Activated B cell treated with CpG ODN at 0.5 μM for 24 hours (primary cell): ENCODE data around the gene TM4SF1. TPM values are rescaled to one million over a fixed set of nuclear protein-coding genes. Genes with fewer than 3 reads are reported as not detected.

Source experiments
- ATAC-seq: fragments of 200-7000 bp; cut with Tn5 transposase; one replicate; pipeline ENCODE4 v1.10.0; 2021; ENCODE audit warnings: low read depth, mild to moderate bottlenecking, moderate library complexity
- CTCF ChIA-PET: fragments of 350-600 bp; sonication (Branson Sonifier 250); formaldehyde crosslinking; loops from one replicate; lab custom pipeline; 2021; ENCODE audit warnings: antibody characterized with exemption; lab: Charles Lee
- POLR2A ChIA-PET: fragments of 350-600 bp; sonication (Branson Sonifier 250); formaldehyde crosslinking; loops from one replicate; lab custom pipeline; 2021; ENCODE audit warnings: antibody characterized with exemption; lab: Charles Lee
- DNase-seq: peaks from one replicate; pipeline ENCODE4 v3.0.0; 2022
- H3K27ac Mint-ChIP-seq: one replicate; pipeline ENCODE4 v1.8.0; 2020; ENCODE audit warnings: mixed read lengths
- H3K27me3 Mint-ChIP-seq: one replicate; pipeline ENCODE4 v1.8.0; 2021; ENCODE audit warnings: mixed read lengths
- H3K36me3 Mint-ChIP-seq: one replicate; pipeline ENCODE4 v1.8.0; 2021; ENCODE audit warnings: low read depth, mixed read lengths
- H3K4me1 Mint-ChIP-seq: one replicate; pipeline ENCODE4 v1.8.0; 2021; ENCODE audit warnings: mixed read lengths
- H3K4me3 Mint-ChIP-seq: one replicate; pipeline ENCODE4 v1.8.0; 2020; ENCODE audit warnings: mild to moderate bottlenecking, mixed read lengths
- H3K9me3 Mint-ChIP-seq: one replicate; pipeline ENCODE4 v1.8.0; 2020; ENCODE audit warnings: mixed read lengths
- CTCF ChIP-seq: fragments of 200-600 bp; IDR thresholded peaks from one replicate; pipeline ENCODE4 v1.8.0; 2022; ENCODE audit warnings: antibody characterized with exemption, mild to moderate bottlenecking
- intact Hi-C: fragments of 100-400 bp; cut with micrococcal nuclease; formaldehyde crosslinking; loops from one replicate; pipeline ENCODE4 v1.15.1; 2024
- total RNA-seq: library from RNA; stranded (reverse); gene quantifications from 2 replicates; pipeline ENCODE4 v1.2.3, GENCODE V29; 2022

The TM4SF1 gene
- total RNA-seq, 1 donor from 2014 or later, result not detected

- Mint-ChIP-seq H3K27me3 (peaks cover 5% of the 10 kb centered on the region), H3K27ac (no peak overlapping the region), H3K4me3 (no peak overlapping the region), H3K4me1 (no peaks in the 10 kb centered on the region), H3K36me3 (no peaks in the 10 kb centered on the region), H3K9me3 (no peaks in the 10 kb centered on the region)
- TF ChIP-seq CTCF, result no peak
- intact Hi-C loops, result no loop called here
- ATAC-seq, result no peak
- no peak for DNase-seq
- CTCF ChIA-PET, result no interaction called here
- POLR2A ChIA-PET, result no interaction called here
Measured at GRCh38 chr3:149390772-149391212, 13.3 kb upstream of the TM4SF1 start.

DNA sequence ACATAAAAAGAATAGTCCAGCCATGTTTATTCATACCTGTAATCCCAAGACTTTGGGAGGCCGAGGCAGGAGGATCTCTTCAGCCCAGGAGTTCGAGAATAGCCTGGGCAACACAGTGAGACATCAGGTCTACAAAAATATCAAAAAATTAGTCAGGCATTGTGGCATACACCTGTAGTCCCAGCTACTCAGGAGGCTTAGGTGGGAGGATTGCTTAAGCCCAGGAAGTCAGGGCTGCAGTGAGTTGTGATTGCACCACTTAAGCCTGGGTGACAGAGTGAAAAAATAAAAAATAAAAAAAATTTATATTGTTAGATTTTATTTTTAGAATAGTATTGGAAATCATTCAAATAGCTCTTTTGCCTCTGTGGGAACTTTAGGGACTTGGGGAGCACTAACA lies 12.8 kb upstream of the TM4SF1 start:
- Mint-ChIP-seq H3K9me3 (no peaks in the 10 kb centered on the region), H3K27ac (no peak overlapping the region), H3K4me3 (no peak overlapping the region), H3K27me3 (peaks cover 5% of the 10 kb centered on the region), H3K36me3 (no peaks in the 10 kb centered on the region), H3K4me1 (no peaks in the 10 kb centered on the region)
- CTCF ChIA-PET, result no interaction called here
- ATAC-seq (no peak), DNase-seq (no peak)
- intact Hi-C loops, result no loop called here
- POLR2A ChIA-PET, result no interaction called here
- TF ChIP-seq CTCF, result no peak

GRCh38 chr3:149388531-149389417 lies 11.3 kb upstream of the TM4SF1 start:
- intact Hi-C loops, result no loop called here
- POLR2A ChIA-PET, result no interaction called here
- no peak overlapping the region for H3K4me3 Mint-ChIP-seq
- ATAC-seq (no peak), DNase-seq (no peak)
- no peaks in the 10 kb centered on the region for H3K36me3 Mint-ChIP-seq
- CTCF ChIA-PET, result no interaction called here
- no peaks in the 10 kb centered on the region for H3K4me1 Mint-ChIP-seq
- peaks cover 5% of the 10 kb centered on the region for H3K27me3 Mint-ChIP-seq
- no peaks in the 10 kb centered on the region for H3K9me3 Mint-ChIP-seq
- no peak for TF ChIP-seq CTCF
- H3K27ac Mint-ChIP-seq, result no peak overlapping the region

GRCh38 chr3:149388001-149388440 lies 10.6 kb upstream of the TM4SF1 start:
- ChIA-PET CTCF (no interaction called here), POLR2A (no interaction called here)
- ATAC-seq, result no peak
- Mint-ChIP-seq H3K4me1 (no peaks in the 10 kb centered on the region), H3K9me3 (no peaks in the 10 kb centered on the region), H3K4me3 (no peak overlapping the region), H3K36me3 (no peaks in the 10 kb centered on the region), H3K27ac (no peak overlapping the region), H3K27me3 (peaks cover 5% of the 10 kb centered on the region)
- TF ChIP-seq CTCF, result no peak
- intact Hi-C loops, result no loop called here
- no peak for DNase-seq

DNA sequence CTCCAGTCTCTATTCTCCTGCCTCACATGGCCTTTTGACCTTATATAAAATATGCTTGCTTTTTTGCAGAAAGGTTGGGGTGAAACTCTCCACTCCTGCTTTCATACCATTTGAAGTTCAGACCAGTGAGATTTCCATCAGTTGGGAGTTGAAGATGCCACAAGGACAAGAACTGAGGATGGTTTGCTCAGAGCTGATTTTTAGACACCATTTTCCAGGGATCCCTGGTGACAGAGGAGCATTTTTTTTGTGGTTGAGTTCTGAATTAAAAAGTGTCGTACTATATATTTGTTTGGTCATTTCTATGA lies 8.8 kb upstream of the TM4SF1 start:
- no peak for TF ChIP-seq CTCF
- ChIA-PET CTCF (no interaction called here), POLR2A (no interaction called here)
- Mint-ChIP-seq H3K27me3 (peaks cover 7% of the 10 kb centered on the region), H3K36me3 (no peaks in the 10 kb centered on the region), H3K4me1 (no peaks in the 10 kb centered on the region), H3K4me3 (no peak overlapping the region), H3K27ac (no peak overlapping the region), H3K9me3 (no peaks in the 10 kb centered on the region)
- no peak for ATAC-seq
- DNase-seq, result no peak
- intact Hi-C loops, result no loop called here
